COR-L47 (cell line): ENCODE data around the gene FFAR1.

ENCODE experiments used
- DNase-seq: peaks from one replicate; lab custom pipeline; 2025; lab: John Stamatoyannopoulos, UW

Gene FFAR1

DNA sequence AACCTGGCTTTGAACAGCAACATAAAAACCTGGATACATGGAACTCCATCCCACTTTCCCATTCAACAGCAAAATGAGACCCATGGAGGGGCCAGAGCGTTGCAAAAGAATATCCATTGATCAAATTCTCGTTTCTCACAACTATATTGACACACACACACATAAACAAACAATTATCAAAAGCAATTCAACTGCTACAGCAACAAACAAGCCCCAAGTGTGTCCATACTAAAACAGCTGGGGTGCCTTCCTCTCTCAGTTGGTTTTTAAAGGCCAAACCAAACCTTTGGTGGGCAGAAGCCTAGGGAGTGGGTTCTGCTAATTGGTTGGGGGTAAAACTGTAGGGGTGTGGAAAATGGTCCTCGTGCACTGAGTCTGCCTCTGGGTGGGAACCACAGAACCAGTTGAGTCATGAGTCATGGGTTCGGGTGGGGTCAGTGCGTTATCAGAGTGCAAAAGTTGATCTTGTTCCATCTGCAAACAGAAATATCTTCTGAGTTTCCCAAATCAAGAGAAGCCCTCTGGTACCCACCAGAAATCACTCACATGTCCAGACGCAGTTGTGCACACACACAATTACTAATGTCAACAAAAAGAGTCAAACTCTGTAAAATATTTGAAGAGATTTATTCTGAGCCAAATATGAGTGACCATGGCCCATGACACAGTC lies 41.6 kb downstream of the FFAR1 start:
- DNase-seq: no peak

DNA sequence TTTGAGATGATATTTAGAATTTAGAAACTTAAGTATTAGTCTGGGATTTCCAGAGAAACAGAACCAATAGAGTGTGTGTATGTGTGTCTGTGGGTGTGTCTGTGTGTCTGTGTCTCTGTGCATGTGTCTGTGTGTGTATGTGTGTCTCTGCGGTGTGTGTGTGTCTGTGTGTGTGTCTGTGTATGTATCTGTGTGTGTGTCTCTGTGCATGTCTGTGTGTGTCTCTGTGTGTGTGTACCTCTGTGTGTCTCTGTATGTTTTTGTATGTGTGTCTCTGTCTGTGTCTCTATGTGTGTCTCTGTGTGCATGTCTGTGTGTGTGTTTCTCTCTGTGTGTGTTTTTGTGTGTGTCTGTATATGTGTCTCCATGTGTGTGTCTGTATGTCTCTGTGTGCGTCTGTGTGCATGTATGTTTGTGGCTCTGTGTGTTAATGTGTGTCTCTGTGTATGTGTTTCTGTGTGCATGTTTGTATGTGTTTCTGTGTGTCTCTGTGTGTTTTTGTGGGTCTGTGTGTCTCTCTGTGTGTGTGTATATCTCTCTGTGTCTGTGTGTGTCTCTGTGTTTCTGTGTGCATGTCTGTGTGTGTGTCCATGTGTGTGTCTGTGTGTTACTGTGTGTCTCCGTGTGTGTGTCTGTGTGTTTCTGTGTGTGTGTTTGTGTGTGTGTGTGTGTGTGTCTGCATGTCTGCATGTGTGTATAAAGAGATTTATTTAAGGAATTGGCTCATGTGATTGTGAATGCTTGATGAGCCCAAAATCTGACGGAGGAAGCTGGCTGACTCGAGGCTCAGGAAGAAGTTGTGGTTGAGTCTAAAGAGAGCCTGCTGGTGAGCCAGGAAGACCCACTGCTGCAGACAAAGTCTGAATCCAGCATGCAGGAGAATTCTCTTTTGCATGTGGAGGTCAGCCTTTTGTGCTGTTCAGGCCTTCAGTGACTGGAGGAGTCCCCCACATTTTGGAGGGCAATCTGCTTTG lies 45.3 kb downstream of the FFAR1 start:
- DNase-seq: no peak

DNA sequence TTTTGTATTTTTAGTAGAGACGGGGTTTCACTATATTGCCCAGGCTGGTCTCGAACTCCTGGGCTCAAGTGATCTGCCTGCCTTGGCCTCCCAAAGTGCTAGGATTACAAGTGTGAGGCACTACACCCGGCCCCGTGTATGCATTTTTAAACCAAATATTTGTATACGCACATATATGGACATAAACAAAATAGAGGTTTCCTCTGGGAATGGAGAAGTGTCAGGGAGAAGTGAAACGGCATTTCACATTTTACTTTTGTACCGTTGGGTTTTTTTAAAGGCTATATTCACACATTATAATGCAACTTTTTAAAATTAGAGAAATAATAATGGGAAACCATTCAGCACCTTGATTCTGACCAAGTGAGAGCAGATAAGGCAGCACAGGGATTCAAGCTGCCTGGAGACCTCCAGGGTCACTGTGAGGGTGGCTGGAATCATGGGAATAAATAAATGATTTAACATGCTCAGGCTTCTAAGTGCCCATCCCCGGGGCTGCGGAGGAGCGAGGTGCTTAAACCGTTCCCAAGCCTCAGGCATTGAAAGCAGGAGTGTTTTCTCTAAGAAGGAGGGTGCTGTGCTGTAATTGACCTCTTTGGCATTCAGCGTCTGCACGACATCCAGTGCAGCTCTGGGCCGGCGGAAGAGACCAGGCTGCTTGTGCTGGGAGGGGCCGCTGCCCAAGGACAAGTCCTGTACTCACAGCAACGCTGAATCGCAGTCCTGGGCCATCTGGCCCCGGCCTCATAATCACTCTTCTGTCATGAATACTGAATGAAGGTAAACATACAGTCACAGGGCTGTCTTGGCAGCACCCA lies 47.9 kb downstream of the FFAR1 start:
- DNase-seq: no peak

DNA sequence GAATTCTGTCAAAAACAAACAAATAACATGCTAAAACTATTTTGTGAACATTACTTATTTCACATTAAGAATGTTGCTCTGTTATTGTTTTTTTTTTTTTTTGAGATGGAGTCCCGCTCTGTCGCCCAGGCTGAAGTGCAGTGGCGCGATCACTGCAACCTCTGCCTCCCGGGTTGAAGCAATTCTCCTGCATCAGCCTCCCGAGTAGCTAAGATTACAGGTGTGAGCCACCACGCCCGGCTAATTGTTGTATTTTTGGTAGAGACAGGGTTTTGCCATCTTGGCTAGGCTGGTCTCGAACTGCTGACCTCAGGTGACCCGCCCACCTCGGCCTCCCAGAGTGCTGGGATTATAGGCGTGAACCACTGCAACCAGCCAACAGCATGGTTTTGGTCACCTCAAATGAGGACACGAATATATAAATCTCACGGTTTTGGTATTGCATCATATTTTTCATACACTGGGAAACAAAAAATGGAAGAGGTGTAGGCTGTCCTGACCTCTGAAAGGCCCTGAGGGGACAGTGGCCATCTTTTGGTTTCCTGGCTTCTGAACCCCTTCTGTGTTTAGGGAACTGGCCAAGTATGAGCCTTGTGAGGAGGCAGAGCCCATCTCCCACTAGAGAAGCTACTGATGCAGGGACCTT lies 48.7 kb downstream of the FFAR1 start:
- no peak for DNase-seq

DNA sequence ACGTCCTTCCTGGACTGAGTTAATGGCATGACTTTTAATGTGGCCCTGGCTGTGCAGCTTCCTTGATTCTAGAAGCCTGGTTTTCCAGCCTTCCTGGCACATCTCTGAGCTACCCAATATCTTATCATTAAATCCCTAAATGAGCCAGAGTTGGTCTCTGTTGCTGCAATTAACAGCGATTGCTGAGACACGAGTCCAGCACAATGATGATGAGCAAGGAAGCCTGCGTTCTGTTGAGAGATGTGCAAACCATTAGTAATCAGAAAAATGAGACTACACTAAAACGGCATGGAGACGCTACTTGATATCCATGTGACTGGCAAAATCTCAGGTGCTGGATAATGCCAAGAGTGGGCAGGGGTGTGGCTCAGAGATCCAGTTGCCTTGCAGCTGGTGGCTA lies 49.4 kb downstream of the FFAR1 start:
- no peak for DNase-seq
